Measurements from ENCODE around the gene LGR5. TPM values are rescaled to one million over a fixed set of nuclear protein-coding genes. Genes with fewer than 3 reads are reported as not detected.

Gene LGR5
- total and polyA plus RNA-seq, 9 of the 15 experiments (the other 6 are each of a cell fraction or from before 2014, with no cell fraction given) = not detected

DNA sequence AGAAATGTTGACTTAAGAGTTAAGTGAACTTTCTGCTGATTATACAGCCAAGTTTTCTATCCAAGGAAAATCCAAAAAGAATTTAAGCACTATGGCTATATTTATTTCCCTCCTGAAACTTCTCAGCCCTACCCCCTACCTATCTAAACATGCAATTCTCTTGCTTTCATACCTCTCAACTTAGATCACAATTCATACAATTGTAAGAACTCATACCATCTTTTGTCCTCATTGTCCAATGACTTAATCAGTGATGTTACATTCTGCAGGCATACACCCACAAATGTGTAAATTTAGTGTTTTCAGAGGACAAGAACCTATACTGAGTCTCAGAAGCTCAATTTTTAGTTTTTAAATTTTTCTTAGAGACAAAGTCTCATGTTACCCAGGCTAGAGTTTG, 161.9 kb downstream of the LGR5 start:
- H3K9ac ChIP-seq (ENCODE audit: insufficient read depth in 1 of 2, low read depth in 2 of 2, low read length in 2 of 2) = no peak overlapping the region
- POLR2A ChIA-PET = no interaction called here
- CTCF ChIA-PET (ENCODE audit: low intra/inter-chr PET ratio) = no interaction called here

More for the DNA sequence above, 161.9 kb downstream of the LGR5 start:
- in situ Hi-C loops (cut with MboI) = no loop called here
- TF ChIP-seq SMAD4 (CRISPR knock-in tag; conservative IDR thresholded peaks at IDR 0.05) (no peak), PPARD (CRISPR knock-in tag; IDR thresholded peaks at IDR 0.05) (no peak), MYNN (IDR thresholded peaks at IDR 0.05) (no peak), MYNN (CRISPR knock-in tag; IDR thresholded peaks at IDR 0.05) (no peak), KLF13 (tag; IDR thresholded peaks at IDR 0.05; ENCODE audit: borderline replicate concordance, low read depth) (no peak), ATF2 (CRISPR knock-in tag; IDR thresholded peaks at IDR 0.05) (no peak), POLR2B (IDR thresholded peaks at IDR 0.05; ENCODE audit: low read depth, partially characterized antibody) (no peak), CBX5 (IDR thresholded peaks at IDR 0.05; ENCODE audit: borderline replicate concordance, low read depth) (no peak), RNF2 (IDR thresholded peaks at IDR 0.05) (no peak), ZNF133 (CRISPR knock-in tag; IDR thresholded peaks at IDR 0.05) (no peak), ZNF3 (CRISPR knock-in tag; IDR thresholded peaks at IDR 0.05) (no peak), SAFB2 (IDR thresholded peaks at IDR 0.05; ENCODE audit: borderline replicate concordance, low read depth, low read length, severe bottlenecking) (no peak), SP1 (CRISPR knock-in tag; IDR thresholded peaks at IDR 0.05) (no peak), PURB (CRISPR knock-in tag; IDR thresholded peaks at IDR 0.05; ENCODE audit: low read depth) (no peak), ZSCAN32 (CRISPR knock-in tag; IDR thresholded peaks at IDR 0.05) (no peak), POLR2G (IDR thresholded peaks at IDR 0.05; ENCODE audit: low read depth, low read length) (no peak), HBP1 (CRISPR knock-in tag; IDR thresholded peaks at IDR 0.05) (no peak), EHMT2 (IDR thresholded peaks at IDR 0.05) (no peak), GTF2F1 (IDR thresholded peaks at IDR 0.05; ENCODE audit: low read depth, low read length) (no peak)
- TF ChIP-seq, protein P1, sequence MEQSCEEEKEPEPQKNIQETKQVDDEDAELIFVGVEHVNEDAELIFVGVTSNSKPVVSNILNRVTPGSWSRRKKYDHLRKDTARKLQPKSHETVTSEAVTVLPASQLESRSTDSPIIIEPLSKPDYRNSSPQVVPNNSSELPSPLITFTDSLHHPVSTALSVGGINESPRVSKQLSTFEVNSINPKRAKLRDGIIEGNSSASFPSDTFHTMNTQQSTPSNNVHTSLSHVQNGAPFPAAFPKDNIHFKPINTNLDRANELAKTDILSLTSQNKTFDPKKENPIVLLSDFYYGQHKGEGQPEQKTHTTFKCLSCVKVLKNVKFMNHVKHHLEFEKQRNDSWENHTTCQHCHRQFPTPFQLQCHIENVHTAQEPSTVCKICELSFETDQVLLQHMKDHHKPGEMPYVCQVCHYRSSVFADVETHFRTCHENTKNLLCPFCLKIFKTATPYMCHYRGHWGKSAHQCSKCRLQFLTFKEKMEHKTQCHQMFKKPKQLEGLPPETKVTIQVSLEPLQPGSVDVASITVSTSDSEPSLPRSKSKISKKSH (CRISPR knock-in tag; IDR thresholded peaks at IDR 0.05) = no peak
- H3K4me1 ChIP-seq (replicated peaks in 1 of 2; ENCODE audit: control insufficient read depth in 2 of 2, insufficient read depth in 2 of 2, low read length in 2 of 2) = no peaks in the 10 kb centered on the region
- no peaks in the 10 kb centered on the region for H3K27me3 ChIP-seq (ENCODE audit: control insufficient read depth in 2 of 2, insufficient read depth in 2 of 2, low read length in 2 of 2)
- peaks cover 2% of the 10 kb centered on the region; the same call in 1 of the 3 replicates for H3K36me3 ChIP-seq (ENCODE audit: control insufficient read depth, insufficient read depth, low read length)
- no peak overlapping the region for H3K27ac ChIP-seq (ENCODE audit: extremely low read depth, low read depth, low read length)
- H4K20me1 ChIP-seq (replicated peaks; ENCODE audit: control insufficient read depth, insufficient read depth, low read length) = no peaks in the 10 kb centered on the region
- H3K4me2 ChIP-seq (ENCODE audit: insufficient read depth, low read length) = no peak overlapping the region
- BruUV-seq (replicated peaks) = no TSS peak
- no peaks in the 10 kb centered on the region for H3K9me3 ChIP-seq (replicated peaks; ENCODE audit: control insufficient read depth, insufficient read depth, low read depth, low read length)
- ATAC-seq (no peak), FAIRE-seq (no peak), DNase-seq (ENCODE audit: extremely low read depth in 1 of 4, low spot score in 3 of 4) (no peak)
- H2AFZ ChIP-seq (ENCODE audit: low read depth, low read length) = no peak overlapping the region
- intact Hi-C loops (cut with micrococcal nuclease) = no loop called here
- H3K9me1 ChIP-seq (ENCODE audit: control insufficient read depth, insufficient read depth, low read length) = no peaks in the 10 kb centered on the region
- no peak overlapping the region for H3K4me3 ChIP-seq
- H3K79me2 ChIP-seq (ENCODE audit: control insufficient read depth, insufficient read depth, low read length) = no peaks in the 10 kb centered on the region

Measured in K562 (cell line).